KMS-11 (cell line): ENCODE data around the gene ZNF23.

Experiments
- H2AFZ ChIP-seq: fragments of 200-600 bp; sonication (generic); 2 replicates; pipeline ENCODE4 v1.6.1; 2016; ENCODE audit warnings: antibody characterized with exemption, mixed run types, low read depth
- H3K27ac ChIP-seq: fragments of 200-600 bp; sonication (generic); 2 replicates; pipeline ENCODE4 v1.6.1; 2016; ENCODE audit warnings: mild to moderate bottlenecking, mixed run types
- H3K27me3 ChIP-seq: fragments of 200-600 bp; sonication (generic); 2 replicates; pipeline ENCODE4 v1.6.1; 2017; ENCODE audit warnings: mild to moderate bottlenecking, low read depth, mixed run types, moderate library complexity; ENCODE audit not compliant: insufficient read depth
- H3K36me3 ChIP-seq: fragments of 200-600 bp; sonication (generic); 2 replicates; pipeline ENCODE4 v1.6.1; 2017; ENCODE audit warnings: mild to moderate bottlenecking, mixed run types; ENCODE audit not compliant: insufficient read depth
- H3K4me1 ChIP-seq: fragments of 200-600 bp; sonication (generic); 2 replicates; pipeline ENCODE4 v1.6.1; 2016; ENCODE audit warnings: mild to moderate bottlenecking, low read depth, mixed run types; ENCODE audit not compliant: poor library complexity, severe bottlenecking
- H3K4me2 ChIP-seq: fragments of 200-600 bp; sonication (generic); 2 replicates; pipeline ENCODE4 v1.7.0; 2016; ENCODE audit warnings: mild to moderate bottlenecking, mixed run types
- H3K4me3 ChIP-seq: fragments of 200-600 bp; sonication (generic); IDR thresholded peaks from 2 replicates; pipeline ENCODE4 v1.6.1; 2017; ENCODE audit warnings: low read depth, low read length, mixed read lengths; ENCODE audit not compliant: insufficient read depth
- H3K79me2 ChIP-seq: fragments of 200-600 bp; sonication (generic); 2 replicates; pipeline ENCODE4 v1.6.1; 2016; ENCODE audit warnings: low read depth, mixed run types; ENCODE audit not compliant: insufficient read depth
- H3K9ac ChIP-seq: fragments of 200-600 bp; sonication (generic); 2 replicates; pipeline ENCODE4 v1.6.1; 2016; ENCODE audit warnings: mild to moderate bottlenecking, mixed run types
- H4K20me1 ChIP-seq: fragments of 200-600 bp; sonication (generic); 2 replicates; pipeline ENCODE4 v1.6.1; 2016; ENCODE audit warnings: mild to moderate bottlenecking, mixed run types; ENCODE audit not compliant: insufficient read depth
- TF ChIP-seq, protein P1 (sequence below): fragments of 200-600 bp; sonication (generic); conservative IDR thresholded peaks from 2 replicates; pipeline ENCODE4 v1.6.1; 2017; ENCODE audit warnings: low read depth, mild to moderate bottlenecking, antibody characterized with exemption, low read length, moderate library complexity, mixed read lengths

ZNF23 gene

DNA sequence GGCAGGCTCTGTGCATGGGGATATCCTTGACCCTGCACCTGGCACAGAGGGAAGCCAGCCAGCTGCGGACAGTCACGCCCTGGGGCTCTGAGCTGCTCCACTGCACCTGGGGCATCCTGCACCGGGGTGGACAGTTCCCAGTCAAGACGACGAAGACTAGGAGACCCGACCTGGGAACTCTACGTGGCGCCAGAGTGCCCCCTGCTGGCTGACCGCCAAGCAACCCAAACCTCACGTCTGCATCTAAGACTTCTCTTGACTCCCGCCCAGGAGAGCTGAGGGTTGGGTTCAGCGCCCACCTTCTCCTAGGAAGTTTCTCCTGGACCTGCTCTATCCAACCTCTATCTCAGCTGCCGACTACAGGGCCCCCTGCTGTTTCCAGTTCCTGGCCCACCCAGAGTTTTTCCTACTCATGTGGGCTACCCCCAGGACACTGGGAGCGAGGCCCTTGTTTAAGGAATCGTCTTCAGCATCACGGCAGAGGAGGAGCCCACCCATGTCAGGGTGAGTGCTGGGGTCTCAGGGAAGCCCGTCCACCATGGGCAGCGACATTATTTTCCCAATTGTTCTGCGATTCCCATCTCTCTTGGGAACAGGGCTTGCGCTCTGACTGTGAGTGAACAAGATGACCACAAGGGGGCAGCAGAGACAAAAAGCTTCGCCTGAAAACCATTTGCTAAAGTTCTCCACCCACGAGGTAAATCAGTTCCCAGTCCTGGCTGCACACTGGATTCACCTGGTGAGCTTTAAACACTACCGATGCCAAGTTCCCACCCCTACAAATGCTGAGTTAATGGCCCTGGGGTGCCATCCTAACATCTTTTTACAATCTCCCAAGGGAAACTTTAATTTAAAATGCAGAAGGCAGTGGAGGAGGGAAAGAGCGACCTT, 49.5 kb downstream of the ZNF23 start:
- Histone ChIP-seq H2AFZ (peak overlapping the region; percentile 52; the same call in 1 of the 2 replicates), H3K9ac (no peak overlapping the region)

DNA sequence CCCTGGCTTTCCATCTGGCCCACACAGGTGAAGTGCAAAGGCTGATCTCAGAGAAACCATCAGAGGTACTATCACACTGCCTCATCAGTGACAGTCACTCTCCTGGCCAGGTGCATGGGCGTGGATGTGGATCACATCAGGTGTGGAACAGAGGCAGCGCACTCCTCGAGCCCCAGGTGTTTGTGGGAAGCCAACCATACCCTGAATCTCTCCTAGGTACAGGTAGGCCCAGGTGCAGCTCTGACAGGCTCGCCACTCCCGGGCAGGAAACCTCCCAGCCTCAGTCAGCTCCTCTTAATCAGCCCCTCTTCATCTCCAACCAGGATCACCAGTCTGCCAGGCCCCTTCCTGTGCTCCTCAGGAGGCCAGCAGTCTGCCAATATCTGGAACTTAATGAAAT, 51.9 kb downstream of the ZNF23 start:
- Histone ChIP-seq H3K36me3 (no peaks in the 10 kb centered on the region), H3K9ac (no peak overlapping the region), H3K79me2 (no peaks in the 10 kb centered on the region), H3K4me1 (no peaks in the 10 kb centered on the region), H4K20me1 (no peaks in the 10 kb centered on the region), H3K27ac (no peak overlapping the region), H3K4me3 (no peak overlapping the region), H3K4me2 (no peak overlapping the region), H3K27me3 (no peaks in the 10 kb centered on the region; the same call in 1 of the 2 replicates), H2AFZ (no peak overlapping the region)
- TF ChIP-seq, protein P1, sequence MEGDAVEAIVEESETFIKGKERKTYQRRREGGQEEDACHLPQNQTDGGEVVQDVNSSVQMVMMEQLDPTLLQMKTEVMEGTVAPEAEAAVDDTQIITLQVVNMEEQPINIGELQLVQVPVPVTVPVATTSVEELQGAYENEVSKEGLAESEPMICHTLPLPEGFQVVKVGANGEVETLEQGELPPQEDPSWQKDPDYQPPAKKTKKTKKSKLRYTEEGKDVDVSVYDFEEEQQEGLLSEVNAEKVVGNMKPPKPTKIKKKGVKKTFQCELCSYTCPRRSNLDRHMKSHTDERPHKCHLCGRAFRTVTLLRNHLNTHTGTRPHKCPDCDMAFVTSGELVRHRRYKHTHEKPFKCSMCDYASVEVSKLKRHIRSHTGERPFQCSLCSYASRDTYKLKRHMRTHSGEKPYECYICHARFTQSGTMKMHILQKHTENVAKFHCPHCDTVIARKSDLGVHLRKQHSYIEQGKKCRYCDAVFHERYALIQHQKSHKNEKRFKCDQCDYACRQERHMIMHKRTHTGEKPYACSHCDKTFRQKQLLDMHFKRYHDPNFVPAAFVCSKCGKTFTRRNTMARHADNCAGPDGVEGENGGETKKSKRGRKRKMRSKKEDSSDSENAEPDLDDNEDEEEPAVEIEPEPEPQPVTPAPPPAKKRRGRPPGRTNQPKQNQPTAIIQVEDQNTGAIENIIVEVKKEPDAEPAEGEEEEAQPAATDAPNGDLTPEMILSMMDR: no peak

More for the DNA sequence above, 49.5 kb downstream of the ZNF23 start:
- Histone ChIP-seq H3K4me1 (peaks cover 6% of the 10 kb centered on the region), H3K27me3 (no peaks in the 10 kb centered on the region; the same call in 1 of the 2 replicates), H3K27ac (no peak overlapping the region), H3K36me3 (no peaks in the 10 kb centered on the region), H4K20me1 (no peaks in the 10 kb centered on the region), H3K79me2 (no peaks in the 10 kb centered on the region), H3K4me3 (no peak overlapping the region), H3K4me2 (no peak overlapping the region)
- TF ChIP-seq, protein P1: peak; percentile 93

DNA sequence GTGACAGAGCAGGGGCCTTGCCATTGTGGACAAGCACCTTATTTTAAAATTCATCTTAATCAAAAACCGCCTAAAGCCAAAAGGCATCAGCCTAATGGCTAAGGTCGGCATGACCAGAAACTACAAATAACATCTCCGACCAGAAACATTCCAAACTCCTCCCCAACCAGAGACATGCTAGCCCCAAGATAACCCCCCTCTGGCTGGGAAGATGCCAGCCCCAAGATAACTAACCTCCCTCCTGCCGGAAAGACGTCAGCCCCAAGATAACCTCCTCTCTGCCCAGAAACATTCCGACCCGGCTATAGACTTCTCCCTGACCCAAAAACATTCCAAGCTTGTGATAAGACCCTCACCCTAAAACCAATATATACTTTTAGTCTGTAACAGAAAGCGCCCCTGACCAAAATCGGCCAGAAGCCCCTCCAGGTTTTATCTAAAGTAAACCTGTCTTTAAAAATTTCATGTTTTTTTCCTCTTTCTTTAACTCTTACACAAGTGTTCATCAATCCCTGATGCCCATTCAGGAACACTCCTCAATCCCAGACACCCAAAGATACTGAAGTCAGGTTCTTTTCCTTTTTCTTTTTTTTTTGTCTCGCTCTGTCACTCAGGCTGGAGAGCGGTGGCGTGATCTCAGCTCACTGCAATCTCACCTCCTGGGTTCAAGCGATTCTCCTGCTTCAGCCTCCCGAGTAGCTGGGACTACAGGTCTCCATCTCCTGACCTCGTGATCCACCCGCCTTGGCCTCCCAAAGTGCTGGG, 52.9 kb downstream of the ZNF23 start:
- Histone ChIP-seq H3K27ac (no peak overlapping the region), H4K20me1 (no peaks in the 10 kb centered on the region), H3K4me2 (no peak overlapping the region), H2AFZ (no peak overlapping the region), H3K79me2 (no peaks in the 10 kb centered on the region), H3K9ac (no peak overlapping the region), H3K36me3 (no peaks in the 10 kb centered on the region), H3K27me3 (no peaks in the 10 kb centered on the region; the same call in 1 of the 2 replicates), H3K4me3 (no peak overlapping the region), H3K4me1 (no peaks in the 10 kb centered on the region)
- TF ChIP-seq, protein P1: no peak

DNA sequence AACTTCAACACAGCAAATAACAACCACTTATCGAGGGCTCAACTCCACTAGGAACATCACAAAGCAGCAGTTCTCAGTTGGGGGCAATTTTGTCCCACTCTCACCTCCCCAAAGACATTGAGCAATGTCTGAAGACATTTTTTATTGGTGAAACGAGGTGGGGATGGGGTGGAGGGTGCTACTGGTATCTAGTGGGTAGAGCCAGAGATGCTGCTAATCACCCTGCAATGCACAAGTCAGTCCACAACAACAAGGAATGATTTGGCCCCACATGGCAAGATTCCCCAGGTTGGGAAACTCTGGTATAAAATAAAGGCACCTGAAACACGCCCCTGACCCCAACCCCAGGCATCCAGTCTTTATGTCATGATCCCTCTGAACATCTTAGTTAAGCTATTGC, 53.5 kb downstream of the ZNF23 start:
- no peaks in the 10 kb centered on the region; the same call in 1 of the 2 replicates for H3K27me3 ChIP-seq
- TF ChIP-seq, protein P1: no peak
- H3K4me1 ChIP-seq: no peaks in the 10 kb centered on the region
- H4K20me1 ChIP-seq: no peaks in the 10 kb centered on the region
- H3K9ac ChIP-seq: no peak overlapping the region
- H3K4me2 ChIP-seq: no peak overlapping the region
- no peaks in the 10 kb centered on the region for H3K36me3 ChIP-seq
- no peak overlapping the region for H3K4me3 ChIP-seq
- H3K27ac ChIP-seq: no peak overlapping the region
- H2AFZ ChIP-seq: no peak overlapping the region
- H3K79me2 ChIP-seq: no peaks in the 10 kb centered on the region
